ENCODE data around the gene SH3D21.

Gene SH3D21

GRCh38 chr1:36369061-36369861 is 63.1 kb downstream of the SH3D21 start (continued):
- TF ChIP-seq ZNF670 (tag by site-specific recombination; IDR thresholded peaks at IDR 0.05; ENCODE audit: low read depth), result no peak
- no peak for TF ChIP-seq ZBTB17 (tag by site-specific recombination; IDR thresholded peaks at IDR 0.05)
- TF ChIP-seq ZEB2 (tag by site-specific recombination; IDR thresholded peaks at IDR 0.05), result no peak
- TF ChIP-seq ZFP69B (tag by site-specific recombination; IDR thresholded peaks at IDR 0.05), result peak; percentile 90
- TF ChIP-seq ZNF311 (tag by site-specific recombination; IDR thresholded peaks at IDR 0.05; ENCODE audit: borderline replicate concordance), result no peak
- TF ChIP-seq ZNF660 (tag by site-specific recombination; IDR thresholded peaks at IDR 0.05), result peak; percentile 53; the same call in 1 of the 2 replicates
- no peak for TF ChIP-seq ZNF324 (tag by site-specific recombination; IDR thresholded peaks at IDR 0.05)
- TF ChIP-seq REPIN1 (tag by site-specific recombination; IDR thresholded peaks at IDR 0.05; ENCODE audit: low read depth), result no peak
- TF ChIP-seq GLI2 (tag by site-specific recombination; IDR thresholded peaks at IDR 0.05; ENCODE audit: borderline replicate concordance, low read depth), result no peak
- TF ChIP-seq ZNF18 (tag by site-specific recombination; IDR thresholded peaks at IDR 0.05), result no peak
- no peak for TF ChIP-seq ZNF366 (tag by site-specific recombination; conservative IDR thresholded peaks at IDR 0.05)
- no peak for TF ChIP-seq ZNF707 (tag by site-specific recombination; IDR thresholded peaks at IDR 0.05)
- TF ChIP-seq TRIM28 (IDR thresholded peaks at IDR 0.05; ENCODE audit: borderline replicate concordance, low read length), result no peak
- no peak for TF ChIP-seq ZNF473 (tag by site-specific recombination; IDR thresholded peaks at IDR 0.05)
- TF ChIP-seq FEZF1 (tag by site-specific recombination; IDR thresholded peaks at IDR 0.05), result no peak
- TF ChIP-seq ZBTB49 (tag by site-specific recombination; IDR thresholded peaks at IDR 0.05; ENCODE audit: low read depth), result no peak
- TF ChIP-seq KLF9 (tag by site-specific recombination; IDR thresholded peaks at IDR 0.05; ENCODE audit: low read depth), result peak; percentile 90
- TF ChIP-seq ZNF121 (tag by site-specific recombination; IDR thresholded peaks at IDR 0.05), result no peak
- no peak for TF ChIP-seq ZNF433 (tag by site-specific recombination; IDR thresholded peaks at IDR 0.05; ENCODE audit: low read depth)
- peak; percentile 87 for TF ChIP-seq CTCF (tag by site-specific recombination; IDR thresholded peaks at IDR 0.05)
- no peak for TF ChIP-seq ZBTB10 (tag by site-specific recombination; IDR thresholded peaks at IDR 0.05)
- no peak for TF ChIP-seq ZNF518A (tag by site-specific recombination; conservative IDR thresholded peaks at IDR 0.05; ENCODE audit: low read depth)
- no peak for TF ChIP-seq HOXC10 (CRISPR knock-in tag; IDR thresholded peaks at IDR 0.05)
- no peak for TF ChIP-seq ZNF404 (tag by site-specific recombination; IDR thresholded peaks at IDR 0.05)

Measured in HEK293 (cell line).